T-helper 2 cell treated with Interferon-gamma antibody and Interleukin-4, amounts not matched to agents 5 μg/mL and 100 μg/mL, for 36 hours (primary cell): ENCODE measurements around the gene SPATA20.

Experiments
- DNase-seq: peaks from one replicate; pipeline ENCODE4 v3.0.0; 2021; ENCODE audit warnings: low spot score
- H3K27ac Mint-ChIP-seq: one replicate; pipeline ENCODE4 v1.8.0; 2021; ENCODE audit warnings: mild to moderate bottlenecking, mixed read lengths
- H3K27me3 Mint-ChIP-seq: one replicate; pipeline ENCODE4 v1.8.0; 2021; ENCODE audit warnings: low read depth, mixed read lengths
- H3K36me3 Mint-ChIP-seq: one replicate; pipeline ENCODE4 v1.8.0; 2021; ENCODE audit warnings: low read depth, mixed read lengths
- H3K4me1 Mint-ChIP-seq: one replicate; pipeline ENCODE4 v1.8.0; 2021; ENCODE audit warnings: low read depth, mixed read lengths
- H3K4me3 Mint-ChIP-seq: one replicate; pipeline ENCODE4 v1.8.0; 2022; ENCODE audit warnings: mild to moderate bottlenecking, moderate library complexity, mixed read lengths
- H3K9me3 Mint-ChIP-seq: one replicate; pipeline ENCODE4 v1.8.0; 2021; ENCODE audit warnings: mixed read lengths

Gene SPATA20

GRCh38 chr17:50590946-50591737 is 44.2 kb downstream of the SPATA20 start:
- no peak for DNase-seq
- Mint-ChIP-seq H3K4me1 (no peaks in the 10 kb centered on the region), H3K4me3 (no peak overlapping the region), H3K9me3 (no peaks in the 10 kb centered on the region), H3K27me3 (peaks cover 7% of the 10 kb centered on the region), H3K27ac (no peak overlapping the region), H3K36me3 (no peaks in the 10 kb centered on the region)

GRCh38 chr17:50593321-50593720 is 46.3 kb downstream of the SPATA20 start:
- Mint-ChIP-seq H3K27ac (no peak overlapping the region), H3K36me3 (no peaks in the 10 kb centered on the region), H3K27me3 (peaks cover 7% of the 10 kb centered on the region), H3K4me3 (no peak overlapping the region), H3K9me3 (no peaks in the 10 kb centered on the region), H3K4me1 (no peaks in the 10 kb centered on the region)
- no peak for DNase-seq

DNA sequence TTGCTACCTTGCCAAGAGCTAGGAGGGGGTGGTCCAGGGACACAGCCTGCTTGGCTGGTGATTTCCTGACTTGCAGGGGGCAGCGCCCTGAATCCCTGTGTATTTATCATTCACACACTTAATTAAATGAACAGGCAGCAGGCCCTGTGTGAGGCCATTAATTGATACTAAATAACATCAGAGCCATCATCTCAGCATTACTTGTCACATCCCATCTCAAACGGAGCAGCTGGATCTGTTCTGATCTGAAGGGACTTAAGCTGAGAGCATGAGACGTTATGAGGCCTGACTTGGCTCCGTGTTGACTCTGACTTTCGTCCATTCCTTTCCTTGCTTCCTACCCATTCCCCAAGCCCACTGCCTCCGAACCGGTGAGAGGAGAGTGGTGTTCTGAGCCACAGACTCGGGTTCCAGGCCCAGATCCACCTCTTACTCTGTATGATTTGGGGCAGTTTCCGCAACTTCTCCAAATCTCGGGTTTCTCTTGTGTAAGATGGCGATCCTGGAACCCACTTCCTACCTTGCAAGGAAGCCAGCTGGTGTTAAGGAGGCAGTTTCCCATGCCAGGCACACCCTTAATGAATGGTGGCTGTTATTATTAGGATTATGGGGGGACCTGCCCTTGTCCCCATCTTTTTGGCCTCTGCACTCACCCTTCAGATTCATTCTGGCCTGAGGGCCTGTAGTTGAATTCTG is 47.3 kb downstream of the SPATA20 start:
- no peak overlapping the region for H3K4me3 Mint-ChIP-seq
- no peaks in the 10 kb centered on the region for H3K9me3 Mint-ChIP-seq
- H3K4me1 Mint-ChIP-seq = no peaks in the 10 kb centered on the region
- no peaks in the 10 kb centered on the region for H3K36me3 Mint-ChIP-seq
- no peak overlapping the region for H3K27ac Mint-ChIP-seq
- H3K27me3 Mint-ChIP-seq = peaks cover 3% of the 10 kb centered on the region
- no peak for DNase-seq

DNA sequence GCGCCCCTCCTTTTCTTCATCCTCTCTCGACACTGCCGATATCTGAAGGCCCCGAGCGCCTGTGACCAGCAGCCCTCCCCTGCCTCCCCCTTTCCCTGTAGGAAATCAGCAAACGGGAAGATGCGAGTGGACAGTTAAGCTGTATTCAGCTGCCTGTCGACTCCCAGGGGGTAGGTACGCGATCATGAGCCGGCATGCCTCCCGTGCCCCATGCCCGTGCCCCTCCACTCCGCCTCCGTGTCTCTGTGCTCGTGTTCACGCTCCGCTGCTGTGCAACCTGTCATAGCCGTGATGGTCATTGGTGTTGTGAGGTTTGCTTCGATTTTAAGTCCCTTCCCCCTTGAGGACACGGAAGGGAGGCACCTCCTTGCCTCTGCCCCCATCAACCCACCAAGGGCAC is 47.9 kb downstream of the SPATA20 start:
- DNase-seq = no peak
- H3K4me1 Mint-ChIP-seq = no peaks in the 10 kb centered on the region
- H3K27me3 Mint-ChIP-seq = peaks cover 2% of the 10 kb centered on the region
- no peak overlapping the region for H3K27ac Mint-ChIP-seq
- no peak overlapping the region for H3K4me3 Mint-ChIP-seq
- no peaks in the 10 kb centered on the region for H3K36me3 Mint-ChIP-seq
- no peaks in the 10 kb centered on the region for H3K9me3 Mint-ChIP-seq

GRCh38 chr17:50596191-50597037 is 49.4 kb downstream of the SPATA20 start:
- no peaks in the 10 kb centered on the region for H3K9me3 Mint-ChIP-seq
- H3K36me3 Mint-ChIP-seq = no peaks in the 10 kb centered on the region
- H3K4me1 Mint-ChIP-seq = no peaks in the 10 kb centered on the region
- H3K4me3 Mint-ChIP-seq = no peak overlapping the region
- DNase-seq = no peak
- H3K27ac Mint-ChIP-seq = no peak overlapping the region
- H3K27me3 Mint-ChIP-seq = peaks cover 2% of the 10 kb centered on the region

GRCh38 chr17:50598487-50598886 is 51.5 kb downstream of the SPATA20 start:
- H3K27me3 Mint-ChIP-seq = no peaks in the 10 kb centered on the region
- no peak overlapping the region for H3K4me3 Mint-ChIP-seq
- no peaks in the 10 kb centered on the region for H3K4me1 Mint-ChIP-seq
- H3K9me3 Mint-ChIP-seq = no peaks in the 10 kb centered on the region
- no peaks in the 10 kb centered on the region for H3K36me3 Mint-ChIP-seq
- no peak for DNase-seq
- no peak overlapping the region for H3K27ac Mint-ChIP-seq

DNA sequence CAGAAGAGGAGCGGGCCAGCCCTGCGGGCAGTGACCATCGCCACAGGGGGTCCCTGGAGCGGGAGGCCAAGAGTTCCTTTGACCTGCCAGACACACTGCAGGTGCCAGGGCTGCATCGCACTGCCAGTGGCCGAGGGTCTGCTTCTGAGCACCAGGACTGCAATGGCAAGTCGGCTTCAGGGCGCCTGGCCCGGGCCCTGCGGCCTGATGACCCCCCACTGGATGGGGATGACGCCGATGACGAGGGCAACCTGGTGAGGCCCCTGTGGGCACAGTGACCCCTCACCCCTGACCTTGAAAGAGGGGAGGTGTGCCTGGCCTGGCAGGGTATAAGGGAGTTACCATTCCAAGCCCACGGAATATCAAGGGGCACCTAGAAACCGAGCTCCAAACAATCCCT is 52.6 kb downstream of the SPATA20 start:
- no peak overlapping the region for H3K27ac Mint-ChIP-seq
- no peaks in the 10 kb centered on the region for H3K36me3 Mint-ChIP-seq
- H3K4me3 Mint-ChIP-seq = no peak overlapping the region
- no peaks in the 10 kb centered on the region for H3K4me1 Mint-ChIP-seq
- no peaks in the 10 kb centered on the region for H3K27me3 Mint-ChIP-seq
- no peaks in the 10 kb centered on the region for H3K9me3 Mint-ChIP-seq
- no peak for DNase-seq

DNA sequence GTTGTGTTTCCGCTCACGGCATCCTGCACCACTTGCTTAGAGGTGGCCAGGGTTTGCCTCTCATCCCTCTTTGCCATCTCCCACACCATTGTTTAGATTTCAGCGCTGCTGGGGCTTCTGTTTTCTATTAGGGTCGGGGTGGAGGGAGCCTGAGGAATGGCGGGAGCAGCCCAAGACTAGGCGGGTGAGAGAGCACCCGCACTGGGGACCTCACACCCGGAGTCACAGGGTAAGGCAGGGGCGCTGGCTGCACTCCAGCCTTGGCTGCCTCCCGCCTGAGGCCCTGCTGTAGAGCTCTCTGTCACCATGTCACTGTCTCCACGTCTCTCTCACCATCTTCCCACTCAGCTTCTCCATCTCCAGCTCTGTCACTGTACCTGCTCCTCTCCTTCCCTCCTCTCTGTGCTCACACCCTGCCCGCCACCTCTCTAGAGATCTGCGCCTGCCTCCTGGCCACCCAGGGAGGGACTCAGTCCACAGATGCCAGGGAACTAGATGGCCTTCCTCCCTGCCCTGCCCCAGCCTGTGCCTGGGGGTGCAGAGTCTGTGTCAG is 54.9 kb downstream of the SPATA20 start:
- H3K4me3 Mint-ChIP-seq = no peak overlapping the region
- no peaks in the 10 kb centered on the region for H3K36me3 Mint-ChIP-seq
- H3K27ac Mint-ChIP-seq = no peak overlapping the region
- no peak for DNase-seq
- no peaks in the 10 kb centered on the region for H3K4me1 Mint-ChIP-seq
- peaks cover 8% of the 10 kb centered on the region for H3K27me3 Mint-ChIP-seq
- no peaks in the 10 kb centered on the region for H3K9me3 Mint-ChIP-seq

DNA sequence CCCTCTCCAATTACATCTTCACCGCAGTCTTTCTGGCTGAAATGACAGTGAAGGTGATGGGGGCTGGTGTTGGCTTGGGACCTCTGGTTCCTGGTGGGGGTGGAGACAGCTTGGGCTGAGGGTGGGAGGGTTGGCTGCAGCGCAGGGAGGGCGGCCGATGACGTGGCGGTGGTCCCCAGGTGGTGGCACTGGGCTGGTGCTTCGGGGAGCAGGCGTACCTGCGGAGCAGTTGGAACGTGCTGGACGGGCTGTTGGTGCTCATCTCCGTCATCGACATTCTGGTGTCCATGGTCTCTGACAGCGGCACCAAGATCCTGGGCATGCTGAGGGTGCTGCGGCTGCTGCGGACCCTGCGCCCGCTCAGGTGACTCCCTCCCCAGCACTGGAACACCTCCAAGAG is 55.9 kb downstream of the SPATA20 start:
- no peaks in the 10 kb centered on the region for H3K36me3 Mint-ChIP-seq
- H3K4me1 Mint-ChIP-seq = no peaks in the 10 kb centered on the region
- H3K27ac Mint-ChIP-seq = no peak overlapping the region
- no peak overlapping the region for H3K4me3 Mint-ChIP-seq
- DNase-seq = no peak
- H3K9me3 Mint-ChIP-seq = no peaks in the 10 kb centered on the region
- H3K27me3 Mint-ChIP-seq = peaks cover 8% of the 10 kb centered on the region

- no peak overlapping the region for H3K27ac Mint-ChIP-seq
- no peaks in the 10 kb centered on the region for H3K36me3 Mint-ChIP-seq
- H3K4me1 Mint-ChIP-seq = no peaks in the 10 kb centered on the region
- H3K4me3 Mint-ChIP-seq = no peak overlapping the region
- no peak for DNase-seq
- H3K27me3 Mint-ChIP-seq = peaks cover 8% of the 10 kb centered on the region
- no peaks in the 10 kb centered on the region for H3K9me3 Mint-ChIP-seq
Measured at GRCh38 chr17:50603340-50603739, 56.4 kb downstream of the SPATA20 start.

DNA sequence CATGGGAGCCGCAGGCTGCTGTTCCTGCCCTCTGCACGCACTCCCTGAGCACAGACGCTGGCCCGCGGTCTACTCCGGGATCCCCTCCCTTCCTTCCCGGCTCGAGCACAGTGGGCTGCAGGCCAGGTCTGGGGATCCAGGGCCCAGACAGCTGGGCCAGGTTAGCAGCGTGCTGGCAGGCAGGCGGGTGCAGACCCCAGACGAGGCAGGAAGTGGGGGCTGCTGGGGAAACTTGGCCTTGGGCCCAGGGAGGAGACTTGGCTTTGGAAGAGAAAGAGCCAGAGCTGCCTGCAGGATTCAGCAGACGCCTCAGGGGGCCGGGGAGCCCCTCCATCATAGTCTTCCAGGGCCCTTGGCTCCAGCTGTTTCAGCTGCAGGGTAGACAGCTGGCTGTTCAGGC is 57.5 kb downstream of the SPATA20 start:
- H3K4me3 Mint-ChIP-seq = no peak overlapping the region
- H3K27me3 Mint-ChIP-seq = peaks cover 8% of the 10 kb centered on the region
- no peak overlapping the region for H3K27ac Mint-ChIP-seq
- H3K36me3 Mint-ChIP-seq = no peaks in the 10 kb centered on the region
- no peaks in the 10 kb centered on the region for H3K4me1 Mint-ChIP-seq
- no peak for DNase-seq
- H3K9me3 Mint-ChIP-seq = no peaks in the 10 kb centered on the region

DNA sequence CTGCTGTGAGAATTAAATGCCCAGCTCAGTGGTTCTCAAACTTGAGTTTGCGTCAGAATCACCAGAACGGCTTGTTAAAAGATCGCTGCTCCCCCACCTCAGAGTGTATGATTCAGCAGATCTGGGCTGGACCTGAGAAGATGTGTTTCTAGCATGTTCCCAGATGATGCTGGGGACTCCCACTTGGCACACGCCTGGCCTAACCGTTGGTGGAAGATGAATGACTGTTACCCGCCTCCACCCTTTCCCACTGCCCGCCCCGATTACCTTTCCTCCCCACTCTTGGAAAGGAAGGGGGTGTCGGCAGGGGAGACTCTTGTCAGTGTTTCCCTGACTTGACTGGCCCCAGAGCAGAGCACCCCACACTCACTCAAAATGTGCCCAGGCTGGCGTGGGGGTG is 58.5 kb downstream of the SPATA20 start:
- no peak overlapping the region for H3K4me3 Mint-ChIP-seq
- H3K27ac Mint-ChIP-seq = no peak overlapping the region
- no peaks in the 10 kb centered on the region for H3K9me3 Mint-ChIP-seq
- no peaks in the 10 kb centered on the region for H3K4me1 Mint-ChIP-seq
- no peak for DNase-seq
- H3K36me3 Mint-ChIP-seq = no peaks in the 10 kb centered on the region
- peaks cover 8% of the 10 kb centered on the region for H3K27me3 Mint-ChIP-seq
